OCI-LY1 (cell line): ENCODE results near the gene MLPH.

Experiments used
- EZH2 ChIP-seq: fragments of 200-600 bp; sonication (generic), shearing (Covaris generic); IDR thresholded peaks from 2 replicates; pipeline ENCODE4 v1.8.0; 2017; ENCODE audit warnings: borderline replicate concordance, mixed run types, mild to moderate bottlenecking, antibody characterized with exemption, low read length, moderate library complexity, mixed read lengths
- TF ChIP-seq, protein P1 (sequence below): fragments of 200-600 bp; sonication (generic), shearing (Covaris generic); IDR thresholded peaks from 2 replicates; pipeline ENCODE4 v1.5.1; 2017; ENCODE audit warnings: mild to moderate bottlenecking, antibody characterized with exemption, low read length, moderate library complexity, mixed read lengths

GRCh38 chr2:237500681-237501424, 13.8 kb downstream of the MLPH start:
- TF ChIP-seq, protein P1, sequence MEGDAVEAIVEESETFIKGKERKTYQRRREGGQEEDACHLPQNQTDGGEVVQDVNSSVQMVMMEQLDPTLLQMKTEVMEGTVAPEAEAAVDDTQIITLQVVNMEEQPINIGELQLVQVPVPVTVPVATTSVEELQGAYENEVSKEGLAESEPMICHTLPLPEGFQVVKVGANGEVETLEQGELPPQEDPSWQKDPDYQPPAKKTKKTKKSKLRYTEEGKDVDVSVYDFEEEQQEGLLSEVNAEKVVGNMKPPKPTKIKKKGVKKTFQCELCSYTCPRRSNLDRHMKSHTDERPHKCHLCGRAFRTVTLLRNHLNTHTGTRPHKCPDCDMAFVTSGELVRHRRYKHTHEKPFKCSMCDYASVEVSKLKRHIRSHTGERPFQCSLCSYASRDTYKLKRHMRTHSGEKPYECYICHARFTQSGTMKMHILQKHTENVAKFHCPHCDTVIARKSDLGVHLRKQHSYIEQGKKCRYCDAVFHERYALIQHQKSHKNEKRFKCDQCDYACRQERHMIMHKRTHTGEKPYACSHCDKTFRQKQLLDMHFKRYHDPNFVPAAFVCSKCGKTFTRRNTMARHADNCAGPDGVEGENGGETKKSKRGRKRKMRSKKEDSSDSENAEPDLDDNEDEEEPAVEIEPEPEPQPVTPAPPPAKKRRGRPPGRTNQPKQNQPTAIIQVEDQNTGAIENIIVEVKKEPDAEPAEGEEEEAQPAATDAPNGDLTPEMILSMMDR: no peak
- TF ChIP-seq EZH2: no peak
